IMR-90 (cell line): ENCODE measurements around the gene TSHZ1. TPM values are rescaled to one million over a fixed set of nuclear protein-coding genes. Genes with fewer than 3 reads are reported as not detected.

Experiments
- ATAC-seq: fragments of 200-7000 bp; cut with Tn5 transposase; 2 replicates; pipeline ENCODE4 v1.9.1; 2020; ENCODE audit warnings: low read depth, mild to moderate bottlenecking, moderate library complexity
- BruUV-seq: library from RNA; stranded (reverse); fragments of 400-500 nt; replicated peaks from 2 replicates; lab custom pipeline; 2021; lab: Mats Ljungman, UMichigan
- CTCF ChIA-PET: fragments of 300-600 bp; formaldehyde crosslinking; extraction: SDS; loops from one replicate; lab custom pipeline; 2021; ENCODE audit warnings: antibody characterized with exemption; lab: Yijun Ruan, JAX
- POLR2A ChIA-PET: fragments of 300-600 bp; sonication (Branson Sonifier 250); formaldehyde crosslinking; loops from one replicate; lab custom pipeline; 2022; ENCODE audit warnings: antibody characterized with exemption; ENCODE audit not compliant: unreplicated experiment; lab: Charles Lee
- DNase-seq: peaks from one replicate; pipeline ENCODE4 v3.0.0; 2013
- H2AFZ ChIP-seq: replicated peaks from 2 replicates; pipeline ENCODE3; 2013; ENCODE audit warnings: low read length, mild to moderate bottlenecking; ENCODE audit not compliant: poor library complexity
- H2AK5ac ChIP-seq: 2 replicates; pipeline ENCODE4 v1.6.1; 2013; ENCODE audit warnings: low read depth, low read length, inconsistent platforms
- H2AK9ac ChIP-seq: replicated peaks from 2 replicates; pipeline ENCODE3; 2013; ENCODE audit warnings: mild to moderate bottlenecking, low read depth, low read length, moderate library complexity; ENCODE audit not compliant: poor library complexity
- H2BK120ac ChIP-seq: 2 replicates; pipeline ENCODE4 v1.6.1; 2013; ENCODE audit warnings: low read depth, low read length, inconsistent platforms
- H2BK15ac ChIP-seq: 3 replicates; pipeline ENCODE4 v1.6.1; 2013; ENCODE audit warnings: low read depth, low read length, inconsistent platforms
- H2BK20ac ChIP-seq: 2 replicates; pipeline ENCODE4 v1.6.1; 2013; ENCODE audit warnings: low read depth, mild to moderate bottlenecking, inconsistent platforms, low read length, moderate library complexity
- H2BK5ac ChIP-seq: 2 replicates; pipeline ENCODE4 v1.6.1; 2013; ENCODE audit warnings: mild to moderate bottlenecking, low read depth, low read length, inconsistent platforms; ENCODE audit not compliant: poor library complexity, severe bottlenecking
- H3K14ac ChIP-seq: replicated peaks from 2 replicates; pipeline ENCODE4 v1.6.1; 2013; ENCODE audit warnings: low read depth, low read length, inconsistent platforms
- H3K18ac ChIP-seq: 2 replicates; pipeline ENCODE4 v1.6.1; 2013; ENCODE audit warnings: low read depth, low read length, control low read depth
- H3K23ac ChIP-seq: 2 replicates; pipeline ENCODE4 v1.6.1; 2013; ENCODE audit warnings: low read depth, low read length, inconsistent platforms
- H3K27ac ChIP-seq: 2 replicates; pipeline ENCODE4 v1.5.1; 2013; ENCODE audit warnings: mild to moderate bottlenecking, control low read depth, low read length; ENCODE audit not compliant: insufficient read depth
- H3K27me3 ChIP-seq: 2 replicates; pipeline ENCODE4 v1.6.1; 2013; ENCODE audit warnings: low read length; ENCODE audit not compliant: control insufficient read depth, insufficient read depth
- H3K36me3 ChIP-seq: 2 replicates; pipeline ENCODE4 v1.6.1; 2013; ENCODE audit warnings: low read length, mixed read lengths; ENCODE audit not compliant: control insufficient read depth, insufficient read depth
- H3K4ac ChIP-seq: 2 replicates; pipeline ENCODE4 v1.6.1; 2013; ENCODE audit warnings: low read depth, low read length, inconsistent platforms
- H3K4me1 ChIP-seq: 2 replicates; pipeline ENCODE4 v1.6.1; 2013; ENCODE audit warnings: low read length, mixed read lengths; ENCODE audit not compliant: control insufficient read depth, insufficient read depth
- H3K4me2 ChIP-seq: 2 replicates; pipeline ENCODE4 v1.6.1; 2013; ENCODE audit warnings: low read depth, mild to moderate bottlenecking, control low read depth, low read length, moderate library complexity
- H3K4me3 ChIP-seq: 2 replicates; pipeline ENCODE4 v1.5.1; 2013; ENCODE audit warnings: low read depth, mild to moderate bottlenecking, control low read depth, low read length, moderate library complexity; ENCODE audit not compliant: insufficient read depth
- H3K56ac ChIP-seq: 2 replicates; pipeline ENCODE4 v1.6.1; 2013; ENCODE audit warnings: low read length, inconsistent platforms; ENCODE audit not compliant: insufficient read depth; ENCODE audit errors: extremely low read depth
- H3K79me1 ChIP-seq, 2 experiments: 2 replicates each; pipeline ENCODE4 v1.6.1; 2013; ENCODE audit warnings: low read length in 2 of 2, inconsistent platforms in 1 of 2, low read depth in 1 of 2
- H3K9ac ChIP-seq: 2 replicates; pipeline ENCODE4 v1.6.1; 2013; ENCODE audit warnings: low read depth, low read length, control low read depth
- H3K9me1 ChIP-seq: 2 replicates; pipeline ENCODE4 v1.6.1; 2013; ENCODE audit warnings: low read length, inconsistent platforms; ENCODE audit not compliant: insufficient read depth
- H3K9me3 ChIP-seq: 2 replicates; pipeline ENCODE4 v1.6.1; 2013; ENCODE audit warnings: low read length; ENCODE audit not compliant: control insufficient read depth, insufficient read depth
- H4K20me1 ChIP-seq: 2 replicates; pipeline ENCODE4 v1.6.1; 2013; ENCODE audit warnings: low read length, inconsistent platforms; ENCODE audit not compliant: insufficient read depth
- H4K5ac ChIP-seq: 2 replicates; pipeline ENCODE4 v1.6.1; 2013; ENCODE audit warnings: mild to moderate bottlenecking, low read depth, low read length, control low read depth
- H4K8ac ChIP-seq, 2 experiments: 2 replicates each; pipeline ENCODE4 v1.6.1; 2013; ENCODE audit warnings: low read depth in 2 of 2, low read length in 2 of 2, control low read depth in 1 of 2, inconsistent platforms in 1 of 2
- H4K91ac ChIP-seq: 2 replicates; pipeline ENCODE4 v1.6.1; 2013; ENCODE audit warnings: low read depth, low read length, inconsistent platforms; ENCODE audit not compliant: insufficient read depth
- MAFK ChIP-seq: IDR thresholded peaks from 2 replicates; pipeline ENCODE4 v1.6.1; 2012; ENCODE audit warnings: low read depth, low read length, improper control_type of control experiment
- MAZ ChIP-seq: IDR thresholded peaks from 2 replicates; pipeline ENCODE4 v1.6.1; 2012; ENCODE audit warnings: low read depth, mild to moderate bottlenecking, low read length, improper control_type of control experiment, moderate library complexity, borderline replicate concordance
- POLR2A ChIP-seq: IDR thresholded peaks from 2 replicates; pipeline ENCODE4 v1.6.1; 2012; ENCODE audit warnings: mild to moderate bottlenecking, low read depth, low read length
- RAD21 ChIP-seq: IDR thresholded peaks from 2 replicates; pipeline ENCODE4 v1.6.1; 2012; ENCODE audit warnings: low read length, improper control_type of control experiment
- RCOR1 ChIP-seq: IDR thresholded peaks from 2 replicates; pipeline ENCODE4 v1.6.1; 2012; ENCODE audit warnings: mild to moderate bottlenecking, low read length, improper control_type of control experiment; ENCODE audit not compliant: insufficient replicate concordance
- SMC3 ChIP-seq: fragments of 150-350 bp; IDR thresholded peaks from 2 replicates; pipeline ENCODE4 v1.6.1; 2016; ENCODE audit warnings: low read depth, mild to moderate bottlenecking, antibody characterized with exemption, low read length, moderate library complexity
- WGBS, 2 experiments: methylation state at CpG; one replicate each; pipeline versions ENCODE4 v1.1.5 to v1.1.7; 2013; ENCODE audit warnings: missing lambda C conversion rate in 2 of 2; ENCODE audit not compliant: insufficient read length in 1 of 2; ENCODE audit errors: extremely low coverage in 2 of 2; 5-methylcytosine and 5-hydroxymethylcytosine counted together
- dilution Hi-C: fragments of 300-500 bp; cut with HindIII; formaldehyde crosslinking; loops from one replicate; pipeline ENCODE4 v1.14.3; 2018; ENCODE audit warnings: low sequenced_read_pairs; ENCODE audit not compliant: unreplicated experiment
- in situ Hi-C: fragments of 300-500 bp; cut with MboI; formaldehyde crosslinking; loops from 3 replicates; pipeline ENCODE4 v1.14.3; 2019; ENCODE audit warnings: low sequenced_read_pairs, inconsistent platforms, mixed read lengths
- intact Hi-C: fragments of 100-400 bp; cut with micrococcal nuclease; formaldehyde crosslinking; loops from 2 replicates; pipeline ENCODE4 v1.10.0; 2022
- polyA plus RNA-seq, 3 experiments: library from polyadenylated mRNA; depleted of rRNA; stranded (reverse); fragments of >200 nt; gene quantifications; 2 replicates each; pipeline ENCODE4 v1.2.3, GENCODE V29; 2012; ENCODE audit warnings: low replicate concordance in 1 of 3
- total RNA-seq: library from RNA; depleted of rRNA; stranded (reverse); fragments of >200 nt; gene quantifications from 2 replicates; pipeline ENCODE4 v1.2.3, GENCODE V29; 2012
- TF ChIP-seq, protein P1 (sequence below): fragments of 150-350 bp; IDR thresholded peaks from 2 replicates; pipeline ENCODE4 v1.6.1; 2016; ENCODE audit warnings: low read depth, mild to moderate bottlenecking, low read length, moderate library complexity, borderline replicate concordance

TSHZ1 gene
- total and polyA plus RNA-seq, 2 of the 4 experiments (the other 2 are of a cell fraction): 7.1 to 10.0 TPM

DNA sequence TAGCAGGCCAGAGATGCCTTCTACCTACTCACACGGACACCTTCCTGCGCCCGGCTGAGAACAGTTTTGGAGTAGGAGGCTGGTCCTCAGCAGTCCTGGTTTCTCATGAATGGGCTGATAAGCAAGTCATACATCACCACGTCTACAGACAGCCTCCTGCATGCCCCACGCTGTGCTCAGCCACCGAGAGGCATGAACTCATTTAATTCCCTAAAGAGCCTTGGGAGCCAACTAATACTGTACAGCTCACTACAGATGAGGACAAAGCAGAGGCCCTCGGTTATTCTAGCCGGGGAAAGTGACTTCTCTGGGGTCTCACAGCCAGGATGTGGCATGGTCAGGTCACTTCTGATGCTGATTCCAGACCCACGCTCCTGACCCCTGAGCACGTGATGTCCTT, 105.6 kb downstream of the TSHZ1 start:
- POLR2A ChIA-PET: no interaction called here
- no TSS peak for BruUV-seq
- no peak for ATAC-seq
- CTCF ChIA-PET: no interaction called here
- H3K9me3 ChIP-seq: no peaks in the 10 kb centered on the region
- H3K23ac ChIP-seq: no peak overlapping the region
- no peak overlapping the region for H3K18ac ChIP-seq
- H3K36me3 ChIP-seq: no peaks in the 10 kb centered on the region
- H3K4me1 ChIP-seq: no peaks in the 10 kb centered on the region
- no peak overlapping the region for H2BK120ac ChIP-seq
- WGBS, 2 experiments: 79% methylated on average over 3 of the region's 10 CpGs; no CpG with 5 or more reads in 1 of the 2 experiments
- intact Hi-C loops: no loop called here
- dilution Hi-C loops: no loop called here
- no peak overlapping the region for H4K8ac ChIP-seq
- H3K4me3 ChIP-seq: no peak overlapping the region
- H3K79me1 ChIP-seq: no peaks in the 10 kb centered on the region
- H3K14ac ChIP-seq: no peak overlapping the region
- peaks cover 1% of the 10 kb centered on the region; the same call in 1 of the 2 replicates for H3K27me3 ChIP-seq
- no peak overlapping the region for H3K9ac ChIP-seq
- H4K20me1 ChIP-seq: no peaks in the 10 kb centered on the region
- no peak overlapping the region for H2AK5ac ChIP-seq
- H3K27ac ChIP-seq: no peak overlapping the region
- peak overlapping the region; percentile 13 for H2AFZ ChIP-seq
- no peak overlapping the region for H2AK9ac ChIP-seq
- no peak overlapping the region for H2BK5ac ChIP-seq
- no peak overlapping the region for H3K56ac ChIP-seq
- in situ Hi-C loops: no loop called here
- no peaks in the 10 kb centered on the region for H3K9me1 ChIP-seq
- H2BK20ac ChIP-seq: no peak overlapping the region
- DNase-seq: no peak
- TF ChIP-seq RAD21 (no peak), RCOR1 (no peak), MAFK (no peak), SMC3 (no peak), POLR2A (no peak), MAZ (no peak)
- TF ChIP-seq, protein P1, sequence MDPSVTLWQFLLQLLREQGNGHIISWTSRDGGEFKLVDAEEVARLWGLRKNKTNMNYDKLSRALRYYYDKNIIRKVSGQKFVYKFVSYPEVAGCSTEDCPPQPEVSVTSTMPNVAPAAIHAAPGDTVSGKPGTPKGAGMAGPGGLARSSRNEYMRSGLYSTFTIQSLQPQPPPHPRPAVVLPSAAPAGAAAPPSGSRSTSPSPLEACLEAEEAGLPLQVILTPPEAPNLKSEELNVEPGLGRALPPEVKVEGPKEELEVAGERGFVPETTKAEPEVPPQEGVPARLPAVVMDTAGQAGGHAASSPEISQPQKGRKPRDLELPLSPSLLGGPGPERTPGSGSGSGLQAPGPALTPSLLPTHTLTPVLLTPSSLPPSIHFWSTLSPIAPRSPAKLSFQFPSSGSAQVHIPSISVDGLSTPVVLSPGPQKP: no peak
- no peak overlapping the region for H4K5ac ChIP-seq
- no peak overlapping the region for H2BK15ac ChIP-seq
- no peak overlapping the region for H4K91ac ChIP-seq
- no peak overlapping the region for H3K4me2 ChIP-seq
- no peak overlapping the region for H3K4ac ChIP-seq
